Activated CD8-positive, alpha-beta T cell treated with anti-CD3 and anti-CD28 coated beads, Interleukin-2, amount 10 ng/mL, durations not matched to agents 7 days and 5 days (primary cell): ENCODE data around the gene CYP46A1. TPM values are rescaled to one million over a fixed set of nuclear protein-coding genes. Genes with fewer than 3 reads are reported as not detected.

Experiments
- ATAC-seq: fragments of 150-1000 bp; cut with Tn5 transposase; one replicate; pipeline ENCODE4 v1.10.0; 2021; ENCODE audit warnings: moderate library complexity
- CTCF ChIA-PET: fragments of 350-600 bp; sonication (Branson Sonifier 250); formaldehyde crosslinking; loops from one replicate; lab custom pipeline; 2021; ENCODE audit warnings: antibody characterized with exemption; lab: Charles Lee
- POLR2A ChIA-PET: fragments of 350-600 bp; sonication (Branson Sonifier 250); formaldehyde crosslinking; loops from one replicate; lab custom pipeline; 2021; ENCODE audit warnings: antibody characterized with exemption; lab: Charles Lee
- DNase-seq: peaks from one replicate; pipeline ENCODE4 v3.0.0-alpha.2; 2020
- H3K27ac Mint-ChIP-seq: one replicate; pipeline ENCODE4 v1.8.0; 2021; ENCODE audit warnings: mild to moderate bottlenecking, mixed read lengths
- H3K27me3 Mint-ChIP-seq: one replicate; pipeline ENCODE4 v1.8.0; 2021; ENCODE audit warnings: low read depth, mixed read lengths
- H3K36me3 Mint-ChIP-seq: one replicate; pipeline ENCODE4 v1.8.0; 2021; ENCODE audit warnings: low read depth, mixed read lengths
- H3K4me1 Mint-ChIP-seq: one replicate; pipeline ENCODE4 v1.8.0; 2021; ENCODE audit warnings: low read depth, mixed read lengths
- H3K4me3 Mint-ChIP-seq: one replicate; pipeline ENCODE4 v1.8.0; 2021; ENCODE audit warnings: mild to moderate bottlenecking, mixed read lengths
- H3K9me3 Mint-ChIP-seq: one replicate; pipeline ENCODE4 v1.8.0; 2022; ENCODE audit warnings: mixed read lengths; ENCODE audit not compliant: insufficient read depth
- total RNA-seq, 2 experiments: library from RNA; stranded (reverse); gene quantifications; one replicate each; pipeline ENCODE4 v1.2.3, GENCODE V29; 2021

CYP46A1 gene
- total RNA-seq, 2 experiments from 2014 or later: not detected

DNA sequence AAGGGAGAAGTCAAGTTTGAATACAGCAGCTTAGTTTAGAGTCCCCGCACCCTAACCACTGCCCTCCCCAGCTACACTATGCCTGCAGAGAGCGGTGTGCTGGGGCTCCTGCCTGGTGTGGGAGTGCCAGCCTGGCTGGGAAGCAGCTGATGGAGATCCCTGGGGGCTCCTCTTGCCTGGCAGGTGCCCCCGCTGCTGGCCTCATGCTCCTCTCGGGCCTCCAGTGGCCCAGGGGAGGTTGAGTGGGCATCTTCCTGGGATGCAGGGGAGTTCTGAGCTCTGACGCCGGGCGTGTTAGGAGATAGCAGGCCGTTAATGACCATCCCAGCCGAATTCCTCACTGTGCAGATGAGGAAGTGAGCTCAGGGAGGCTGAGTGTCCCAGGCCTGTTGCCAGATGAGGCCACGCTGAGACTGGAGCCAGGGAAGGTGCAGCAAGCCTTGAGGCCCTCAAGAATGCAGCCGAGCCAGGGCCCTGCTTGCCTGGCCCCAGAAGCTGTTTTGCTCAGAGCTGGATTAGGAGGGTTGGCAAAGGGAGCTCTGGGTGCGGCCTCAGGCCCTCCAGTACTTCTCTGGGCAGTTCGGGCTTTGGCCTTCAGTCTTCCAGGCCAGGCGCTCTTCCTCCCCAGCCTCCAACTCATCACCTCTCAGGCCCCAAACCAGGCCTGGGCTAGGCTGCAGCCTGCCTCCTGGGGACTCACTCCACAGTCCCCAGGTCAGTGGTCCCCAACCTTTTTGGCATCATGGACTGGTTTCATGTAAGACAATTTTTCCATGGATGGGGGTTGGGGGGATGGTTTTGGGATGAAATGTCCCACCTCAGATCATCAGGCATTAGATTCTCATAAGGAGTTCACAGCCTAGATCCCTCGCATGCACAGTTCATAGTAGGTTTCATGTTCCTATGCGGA is 6.6 kb upstream of the CYP46A1 start:
- H3K27ac Mint-ChIP-seq: no peak overlapping the region
- ChIA-PET POLR2A (interaction anchor here (0.8 kb wide), 1 partner anchor 10 kb away, joined by 3 read pairs; no protein-coding TSS in a partner anchor), CTCF (no interaction called here)
- no peaks in the 10 kb centered on the region for H3K27me3 Mint-ChIP-seq
- peaks cover 6% of the 10 kb centered on the region for H3K9me3 Mint-ChIP-seq
- ATAC-seq (no peak), DNase-seq (no peak)
- no peak overlapping the region for H3K4me3 Mint-ChIP-seq
- peaks cover 15% of the 10 kb centered on the region for H3K4me1 Mint-ChIP-seq
- H3K36me3 Mint-ChIP-seq: no peaks in the 10 kb centered on the region

DNA sequence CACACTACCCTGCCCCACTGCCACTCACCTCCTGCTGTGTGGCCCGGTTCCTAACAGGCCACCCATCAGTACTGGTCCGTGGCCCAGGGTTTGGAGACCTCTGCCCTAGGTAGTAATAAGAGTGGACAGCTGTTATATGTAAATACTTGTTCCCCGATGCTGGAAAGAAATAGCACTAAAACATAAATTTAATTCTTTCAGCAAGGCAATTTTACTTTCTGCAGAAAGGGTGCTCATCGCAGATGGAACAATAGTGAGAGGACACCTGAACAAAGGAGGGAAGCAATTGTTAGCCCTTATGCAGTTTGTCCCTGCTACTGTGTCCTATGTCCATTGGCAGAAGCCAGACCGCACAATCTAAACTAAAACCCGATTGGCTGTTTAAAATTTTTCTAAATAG is 5.9 kb upstream of the CYP46A1 start:
- Mint-ChIP-seq H3K36me3 (no peaks in the 10 kb centered on the region), H3K27me3 (no peaks in the 10 kb centered on the region), H3K4me3 (no peak overlapping the region), H3K4me1 (peaks cover 15% of the 10 kb centered on the region), H3K27ac (no peak overlapping the region), H3K9me3 (peaks cover 6% of the 10 kb centered on the region)
- DNase-seq (no peak), ATAC-seq (no peak)
- CTCF ChIA-PET: no interaction called here
- POLR2A ChIA-PET: interaction anchor here (0.8 kb wide), 1 partner anchor 11 kb away, joined by 3 read pairs; no protein-coding TSS in a partner anchor

DNA sequence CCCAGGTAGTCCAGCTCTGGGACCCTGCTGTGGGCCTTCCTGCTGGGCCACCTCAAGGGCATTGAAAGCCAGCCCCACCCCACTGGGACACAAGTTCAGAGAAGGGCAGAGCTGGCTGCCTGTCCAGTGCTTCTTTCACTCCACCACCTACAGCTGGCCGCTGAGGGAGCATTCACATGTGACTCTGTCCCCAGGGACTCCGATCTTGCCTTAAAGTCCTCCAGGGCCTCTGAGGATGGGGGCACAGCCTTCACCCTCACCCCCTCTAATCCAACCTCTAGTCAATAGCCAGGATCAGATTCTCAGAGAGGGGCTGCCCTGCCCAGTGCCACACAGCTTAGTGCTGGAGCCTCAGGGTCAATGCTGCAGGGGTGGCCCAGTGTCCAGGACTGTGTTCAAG is 5.0 kb upstream of the CYP46A1 start:
- ATAC-seq: no peak
- CTCF ChIA-PET: no interaction called here
- Mint-ChIP-seq H3K27ac (no peak overlapping the region), H3K27me3 (no peaks in the 10 kb centered on the region), H3K9me3 (peaks cover 6% of the 10 kb centered on the region), H3K36me3 (no peaks in the 10 kb centered on the region), H3K4me3 (no peak overlapping the region), H3K4me1 (peaks cover 15% of the 10 kb centered on the region)
- POLR2A ChIA-PET: no interaction called here
- DNase-seq: no peak

DNA sequence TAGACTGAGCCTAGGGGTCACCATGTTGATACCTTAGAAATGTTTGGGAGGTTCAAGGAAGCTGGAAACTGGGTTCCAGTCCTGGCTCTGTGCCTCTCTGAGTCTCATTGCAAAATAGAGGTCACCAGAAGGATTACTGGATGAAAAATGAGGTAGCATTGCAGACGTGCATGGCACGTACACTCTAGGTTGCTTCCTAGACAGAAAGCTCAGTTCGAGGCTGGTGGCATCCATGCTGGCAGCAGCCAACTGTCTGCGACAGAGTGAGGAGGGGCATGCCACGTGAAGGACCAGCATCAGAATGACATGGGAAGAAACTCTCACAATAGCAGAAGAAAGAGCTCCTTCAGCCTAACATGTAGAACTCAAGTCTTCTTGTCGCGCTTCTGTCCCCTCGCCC is 4.6 kb upstream of the CYP46A1 start:
- no peaks in the 10 kb centered on the region for H3K36me3 Mint-ChIP-seq
- H3K4me1 Mint-ChIP-seq: peaks cover 15% of the 10 kb centered on the region
- no peak for ATAC-seq
- H3K9me3 Mint-ChIP-seq: peaks cover 6% of the 10 kb centered on the region
- no peak overlapping the region for H3K4me3 Mint-ChIP-seq
- H3K27me3 Mint-ChIP-seq: no peaks in the 10 kb centered on the region
- CTCF ChIA-PET: interaction anchor here (1.8 kb wide), 1 partner anchor 10 kb away, joined by 4 read pairs; no protein-coding TSS in a partner anchor
- H3K27ac Mint-ChIP-seq: no peak overlapping the region
- POLR2A ChIA-PET: no interaction called here
- DNase-seq: no peak

DNA sequence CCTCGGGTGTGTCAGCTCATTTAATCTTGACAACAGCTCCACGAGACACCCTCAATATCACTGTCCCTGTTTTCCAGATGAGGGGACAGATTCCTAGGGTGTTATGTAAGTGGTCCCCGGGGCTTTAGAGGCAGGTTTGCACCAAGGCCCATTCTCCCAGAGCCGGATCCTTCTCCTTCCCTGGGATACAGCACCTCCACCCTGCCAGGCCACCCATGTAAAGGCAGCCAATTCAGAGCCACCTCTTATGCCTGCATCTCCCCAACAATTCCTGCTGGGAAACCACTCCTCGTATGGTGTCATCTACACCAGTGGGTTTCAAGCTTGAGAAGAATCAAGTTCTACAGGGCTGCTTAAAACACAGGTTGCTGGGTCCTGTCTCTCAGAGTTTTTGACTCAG is 4.1 kb upstream of the CYP46A1 start:
- CTCF ChIA-PET: interaction anchor here (1.8 kb wide), 1 partner anchor 9 kb away, joined by 4 read pairs; no protein-coding TSS in a partner anchor
- no peak for ATAC-seq
- H3K27ac Mint-ChIP-seq: no peak overlapping the region
- H3K4me3 Mint-ChIP-seq: no peak overlapping the region
- peaks cover 15% of the 10 kb centered on the region for H3K4me1 Mint-ChIP-seq
- POLR2A ChIA-PET: no interaction called here
- H3K36me3 Mint-ChIP-seq: no peaks in the 10 kb centered on the region
- peaks cover 6% of the 10 kb centered on the region for H3K9me3 Mint-ChIP-seq
- no peak for DNase-seq
- H3K27me3 Mint-ChIP-seq: no peaks in the 10 kb centered on the region

DNA sequence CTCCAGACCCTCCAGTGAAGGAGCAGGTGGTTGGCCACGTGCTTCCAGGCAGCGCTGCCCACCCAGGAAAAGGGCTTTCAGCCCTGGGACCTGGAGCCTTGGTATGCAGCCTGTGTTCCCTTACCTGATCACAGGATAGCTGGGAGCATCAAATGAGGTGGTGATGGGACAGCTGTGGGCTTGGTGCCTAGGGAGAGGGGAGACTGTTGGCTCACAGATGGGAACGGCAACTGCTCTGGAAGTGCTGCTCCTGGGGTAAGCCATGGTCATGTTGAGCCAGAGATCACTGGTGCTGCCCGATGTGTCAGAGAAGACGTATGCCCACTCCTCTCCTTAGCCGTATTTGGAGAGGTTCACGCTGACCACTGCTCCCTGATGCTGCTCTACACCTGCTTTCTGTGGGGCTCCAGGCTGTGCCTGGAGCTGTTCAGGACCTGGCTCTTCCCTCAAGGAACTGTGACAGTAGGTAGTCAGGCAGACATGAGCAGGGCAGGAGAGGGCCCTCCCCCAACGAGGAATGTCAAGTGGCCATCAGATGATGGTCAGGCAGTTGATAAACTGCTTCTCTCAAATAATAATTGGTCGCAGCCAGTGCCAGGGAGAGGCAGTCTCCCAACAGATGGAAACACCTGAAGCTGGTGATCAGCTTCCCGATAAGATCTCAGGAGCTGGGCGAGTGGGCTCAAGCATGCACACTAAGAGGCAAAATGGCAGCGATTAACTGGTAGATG is 2.8 kb upstream of the CYP46A1 start:
- DNase-seq (no peak), ATAC-seq (no peak)
- H3K9me3 Mint-ChIP-seq: peaks cover 6% of the 10 kb centered on the region
- H3K4me1 Mint-ChIP-seq: peaks cover 16% of the 10 kb centered on the region
- H3K4me3 Mint-ChIP-seq: no peak overlapping the region
- CTCF ChIA-PET: interaction anchor here (0.9 to 2.0 kb wide), 4 partner anchors 8 to 206 kb away, joined by 3 to 9 read pairs (median 5); no protein-coding TSS in a partner anchor
- peaks cover 11% of the 10 kb centered on the region for H3K27me3 Mint-ChIP-seq
- POLR2A ChIA-PET: no interaction called here
- H3K27ac Mint-ChIP-seq: no peak overlapping the region
- no peaks in the 10 kb centered on the region for H3K36me3 Mint-ChIP-seq

- H3K4me3 Mint-ChIP-seq: no peak overlapping the region
- no peak overlapping the region for H3K27ac Mint-ChIP-seq
- ChIA-PET POLR2A (no interaction called here), CTCF (interaction anchor here (0.9 to 2.0 kb wide), 4 partner anchors 9 to 206 kb away, joined by 3 to 9 read pairs (median 4); no protein-coding TSS in a partner anchor)
- no peaks in the 10 kb centered on the region for H3K36me3 Mint-ChIP-seq
- no peak for DNase-seq
- H3K27me3 Mint-ChIP-seq: peaks cover 15% of the 10 kb centered on the region
- peaks cover 6% of the 10 kb centered on the region for H3K9me3 Mint-ChIP-seq
- H3K4me1 Mint-ChIP-seq: peaks cover 10% of the 10 kb centered on the region
- ATAC-seq: no peak
Measured at GRCh38 chr14:99681832-99682148, 2.3 kb upstream of the CYP46A1 start.

GRCh38 chr14:99682809-99683618 is 1.1 kb upstream of the CYP46A1 start:
- CTCF ChIA-PET: interaction anchor here (0.6 to 2.0 kb wide), 9 partner anchors 11 to 510 kb away, joined by 3 to 9 read pairs (median 3); partner anchors contain the start of gene CCDC85C
- DNase-seq: peak; percentile 89
- peak overlapping the region; percentile 90 for H3K27ac Mint-ChIP-seq

GRCh38 chr14:99684410-99684934 is 374 bp downstream of the CYP46A1 start:
- no peak overlapping the region for H3K4me3 Mint-ChIP-seq
- H3K27me3 Mint-ChIP-seq: peaks cover 25% of the 10 kb centered on the region
- H3K27ac Mint-ChIP-seq: no peak overlapping the region
- no peak for DNase-seq
- ChIA-PET POLR2A (no interaction called here), CTCF (interaction anchor here (0.6 to 2.0 kb wide), 12 partner anchors 9 to 509 kb away, joined by 3 to 8 read pairs (median 4); partner anchors contain the start of genes CCNK and SETD3)
- H3K9me3 Mint-ChIP-seq: no peaks in the 10 kb centered on the region
- no peak for ATAC-seq
- peaks cover 24% of the 10 kb centered on the region for H3K4me1 Mint-ChIP-seq
- no peaks in the 10 kb centered on the region for H3K36me3 Mint-ChIP-seq

More at GRCh38 chr14:99682809-99683618, 1.1 kb upstream of the CYP46A1 start:
- Mint-ChIP-seq H3K4me3 (peak overlapping the region; percentile 86), H3K36me3 (no peaks in the 10 kb centered on the region), H3K27me3 (peaks cover 18% of the 10 kb centered on the region), H3K9me3 (peaks cover 5% of the 10 kb centered on the region), H3K4me1 (peaks cover 16% of the 10 kb centered on the region)
- peak; percentile 42 for ATAC-seq
- POLR2A ChIA-PET: interaction anchor here (0.7 kb wide), 1 partner anchor 59 kb away, joined by 3 read pairs; no protein-coding TSS in a partner anchor

- no peaks in the 10 kb centered on the region for H3K9me3 Mint-ChIP-seq
- no peak overlapping the region for H3K4me3 Mint-ChIP-seq
- H3K36me3 Mint-ChIP-seq: no peaks in the 10 kb centered on the region
- no peak overlapping the region for H3K27ac Mint-ChIP-seq
- ChIA-PET CTCF (interaction anchor here (1.3 to 2.0 kb wide), 2 partner anchors 9 to 13 kb away, joined by 4 read pairs; no protein-coding TSS in a partner anchor), POLR2A (no interaction called here)
- no peak for ATAC-seq
- DNase-seq: no peak
- H3K4me1 Mint-ChIP-seq: peaks cover 24% of the 10 kb centered on the region
- H3K27me3 Mint-ChIP-seq: peaks cover 30% of the 10 kb centered on the region
Measured at GRCh38 chr14:99685151-99685591, 1.1 kb downstream of the CYP46A1 start.

DNA sequence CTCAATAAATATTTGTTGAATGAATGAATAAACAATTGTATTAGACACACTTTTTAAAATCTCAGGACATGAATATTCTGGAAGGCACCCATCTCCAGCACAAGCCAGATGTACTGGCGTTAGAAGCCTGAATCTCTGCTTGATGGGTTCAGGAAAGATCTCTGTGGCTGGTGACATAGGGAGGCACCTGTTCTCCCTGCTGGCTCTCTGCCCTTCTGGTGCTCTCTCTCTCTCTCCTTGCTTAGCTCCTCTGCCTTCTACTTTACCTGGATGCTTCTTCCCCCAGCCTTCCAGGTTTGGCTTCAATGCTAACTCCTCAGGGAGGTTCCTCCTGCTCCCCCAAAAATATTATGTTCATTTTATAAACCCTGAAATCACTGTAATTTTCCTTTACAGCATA is 1.5 kb downstream of the CYP46A1 start:
- no peak for DNase-seq
- no peaks in the 10 kb centered on the region for H3K9me3 Mint-ChIP-seq
- peaks cover 24% of the 10 kb centered on the region for H3K4me1 Mint-ChIP-seq
- POLR2A ChIA-PET: no interaction called here
- H3K4me3 Mint-ChIP-seq: no peak overlapping the region
- peaks cover 30% of the 10 kb centered on the region for H3K27me3 Mint-ChIP-seq
- CTCF ChIA-PET: interaction anchor here (2.0 kb wide), 1 partner anchor 10 kb away, joined by 4 read pairs; no protein-coding TSS in a partner anchor
- no peaks in the 10 kb centered on the region for H3K36me3 Mint-ChIP-seq
- no peak overlapping the region for H3K27ac Mint-ChIP-seq
- ATAC-seq: no peak
